ENCODE measurements around the gene DCAF7. TPM values are rescaled to one million over a fixed set of nuclear protein-coding genes. Genes with fewer than 3 reads are reported as not detected.

DCAF7 gene
- total and polyA plus RNA-seq, 2 of the 4 experiments (the other 2 are of a cell fraction), result 40.9 to 52.8 TPM

DNA sequence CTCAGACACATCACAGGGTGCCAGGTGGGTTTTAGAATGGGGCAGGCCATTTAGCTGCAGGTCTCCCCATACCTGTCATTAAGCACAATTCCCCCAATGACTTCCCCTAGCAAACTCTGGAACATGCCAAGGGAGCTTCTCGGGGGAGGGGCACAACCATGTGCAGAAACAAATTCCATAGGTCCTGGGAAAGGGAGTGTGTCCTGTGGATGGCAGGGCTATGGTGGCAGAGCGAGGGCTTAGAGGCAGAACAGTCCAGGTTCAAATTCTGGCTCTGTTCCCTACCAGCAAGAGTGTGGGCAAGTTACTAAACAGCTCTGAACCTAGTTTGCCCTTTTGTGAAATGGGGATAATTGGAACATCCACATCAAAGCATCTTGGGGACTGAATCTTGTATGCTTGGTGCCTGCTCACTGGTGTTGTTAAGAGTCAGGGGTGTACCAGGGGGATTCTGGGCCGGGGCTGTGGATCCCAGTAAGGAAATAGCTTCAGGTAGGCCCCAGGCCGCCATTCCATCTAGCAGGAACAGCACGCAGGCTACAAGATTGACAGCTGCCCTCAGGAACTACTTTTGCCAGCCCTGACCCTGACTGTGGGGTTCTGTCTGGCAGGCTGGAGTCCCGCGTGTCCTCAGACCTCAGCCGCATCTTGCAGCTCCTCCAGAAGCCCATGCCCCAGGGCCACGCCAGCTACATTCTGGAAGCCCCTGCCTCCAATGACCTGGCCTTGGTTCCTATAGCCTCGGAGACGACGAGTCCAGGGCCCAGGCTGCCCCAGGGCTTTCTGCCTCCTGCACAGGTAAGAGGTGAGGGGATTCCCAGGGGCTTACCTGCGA is 5.6 kb upstream of the DCAF7 start:
- Histone ChIP-seq H3K36me3 (ENCODE audit: control insufficient read depth, insufficient read depth, low read length) (no peaks in the 10 kb centered on the region), H3K9ac (ENCODE audit: low read depth, low read length) (no peak overlapping the region), H3K27ac (ENCODE audit: insufficient read depth, low read length) (no peak overlapping the region), H3K27me3 (ENCODE audit: control insufficient read depth, insufficient read depth, low read length) (peaks cover 26% of the 10 kb centered on the region), H3K4me1 (ENCODE audit: control insufficient read depth, insufficient read depth, low read length) (no peaks in the 10 kb centered on the region), H2AK5ac (ENCODE audit: low read depth, low read length) (no peak overlapping the region), H3K18ac (ENCODE audit: low read depth, low read length) (no peak overlapping the region), H3K4ac (ENCODE audit: low read depth, low read length) (no peak overlapping the region), H3K23ac (ENCODE audit: low read depth, low read length) (no peak overlapping the region), H3K4me3 (ENCODE audit: insufficient read depth, low read depth, low read length) (no peak overlapping the region), H3K56ac (ENCODE audit: extremely low read depth, insufficient read depth, low read length) (no peak overlapping the region), H4K5ac (ENCODE audit: low read depth, low read length) (no peak overlapping the region), H2BK15ac (ENCODE audit: low read depth, low read length) (no peak overlapping the region), H4K91ac (ENCODE audit: insufficient read depth, low read depth, low read length) (no peak overlapping the region), H3K14ac (replicated peaks; ENCODE audit: low read depth, low read length) (no peak overlapping the region), H4K8ac (ENCODE audit: low read depth in 2 of 2, low read length in 2 of 2) (no peak overlapping the region), H2BK120ac (ENCODE audit: low read depth, low read length) (no peak overlapping the region), H2AFZ (replicated peaks; ENCODE audit: low read length, poor library complexity) (no peak overlapping the region), H2BK20ac (ENCODE audit: low read depth, low read length) (no peak overlapping the region), H4K20me1 (ENCODE audit: insufficient read depth, low read length) (no peaks in the 10 kb centered on the region), H3K9me1 (ENCODE audit: insufficient read depth, low read length) (no peaks in the 10 kb centered on the region; the same call in 1 of the 2 replicates), H3K79me1 (ENCODE audit: low read depth in 1 of 2, low read length in 2 of 2) (peaks cover 6% of the 10 kb centered on the region in 2 experiments; a peak in 2 of 4 replicates), H3K4me2 (ENCODE audit: low read depth, low read length) (no peak overlapping the region), H2BK5ac (ENCODE audit: low read depth, low read length, poor library complexity, severe bottlenecking) (no peak overlapping the region), H3K9me3 (ENCODE audit: control insufficient read depth, insufficient read depth, low read length) (no peaks in the 10 kb centered on the region), H2AK9ac (replicated peaks; ENCODE audit: low read depth, low read length, poor library complexity) (no peak overlapping the region)
- DNase-seq (no peak), ATAC-seq (ENCODE audit: low read depth) (no peak)
- dilution Hi-C loops (cut with HindIII; ENCODE audit: low sequenced_read_pairs, unreplicated experiment) (no loop called here), intact Hi-C loops (cut with micrococcal nuclease) (no loop called here), in situ Hi-C loops (cut with MboI; ENCODE audit: low sequenced_read_pairs) (no loop called here)
- CTCF ChIA-PET, result interaction anchor here (0.5 to 0.9 kb wide), 2 partner anchors 39 to 43 kb away, joined by 3 to 7 read pairs; no protein-coding TSS in a partner anchor
- BruUV-seq (replicated peaks), result no TSS peak
- WGBS, 2 experiments (ENCODE audit: extremely low coverage in 2 of 2, insufficient read length in 1 of 2), result 83% methylated on average over 4 of the region's 13 CpGs; no CpG with 5 or more reads in 1 of the 2 experiments
- POLR2A ChIA-PET (ENCODE audit: unreplicated experiment), result no interaction called here
- TF ChIP-seq CEBPB (IDR thresholded peaks at IDR 0.05; ENCODE audit: low read depth, low read length) (no peak), MXI1 (IDR thresholded peaks at IDR 0.05; ENCODE audit: borderline replicate concordance, low read depth, low read length) (no peak), POLR2A (IDR thresholded peaks at IDR 0.05; ENCODE audit: low read depth, low read length) (no peak), SMC3 (IDR thresholded peaks at IDR 0.05; ENCODE audit: low read depth, low read length) (no peak), MAZ (IDR thresholded peaks at IDR 0.05; ENCODE audit: borderline replicate concordance, low read depth, low read length) (no peak), RFX5 (IDR thresholded peaks at IDR 0.05; ENCODE audit: low read depth, low read length) (no peak), NFE2L2 (IDR thresholded peaks at IDR 0.05; ENCODE audit: low read depth, low read length) (no peak), MAFK (IDR thresholded peaks at IDR 0.05; ENCODE audit: low read depth, low read length) (no peak), RCOR1 (IDR thresholded peaks at IDR 0.05; ENCODE audit: insufficient replicate concordance, low read length) (no peak), RAD21 (IDR thresholded peaks at IDR 0.05; ENCODE audit: low read length) (no peak), FOS (IDR thresholded peaks at IDR 0.05; ENCODE audit: low read depth, low read length) (no peak), BHLHE40 (IDR thresholded peaks at IDR 0.05; ENCODE audit: low read depth, low read length) (no peak)
- TF ChIP-seq, protein P1, sequence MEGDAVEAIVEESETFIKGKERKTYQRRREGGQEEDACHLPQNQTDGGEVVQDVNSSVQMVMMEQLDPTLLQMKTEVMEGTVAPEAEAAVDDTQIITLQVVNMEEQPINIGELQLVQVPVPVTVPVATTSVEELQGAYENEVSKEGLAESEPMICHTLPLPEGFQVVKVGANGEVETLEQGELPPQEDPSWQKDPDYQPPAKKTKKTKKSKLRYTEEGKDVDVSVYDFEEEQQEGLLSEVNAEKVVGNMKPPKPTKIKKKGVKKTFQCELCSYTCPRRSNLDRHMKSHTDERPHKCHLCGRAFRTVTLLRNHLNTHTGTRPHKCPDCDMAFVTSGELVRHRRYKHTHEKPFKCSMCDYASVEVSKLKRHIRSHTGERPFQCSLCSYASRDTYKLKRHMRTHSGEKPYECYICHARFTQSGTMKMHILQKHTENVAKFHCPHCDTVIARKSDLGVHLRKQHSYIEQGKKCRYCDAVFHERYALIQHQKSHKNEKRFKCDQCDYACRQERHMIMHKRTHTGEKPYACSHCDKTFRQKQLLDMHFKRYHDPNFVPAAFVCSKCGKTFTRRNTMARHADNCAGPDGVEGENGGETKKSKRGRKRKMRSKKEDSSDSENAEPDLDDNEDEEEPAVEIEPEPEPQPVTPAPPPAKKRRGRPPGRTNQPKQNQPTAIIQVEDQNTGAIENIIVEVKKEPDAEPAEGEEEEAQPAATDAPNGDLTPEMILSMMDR (conservative IDR thresholded peaks at IDR 0.05; ENCODE audit: low read depth, low read length), result no peak
- TF ChIP-seq, protein P2, sequence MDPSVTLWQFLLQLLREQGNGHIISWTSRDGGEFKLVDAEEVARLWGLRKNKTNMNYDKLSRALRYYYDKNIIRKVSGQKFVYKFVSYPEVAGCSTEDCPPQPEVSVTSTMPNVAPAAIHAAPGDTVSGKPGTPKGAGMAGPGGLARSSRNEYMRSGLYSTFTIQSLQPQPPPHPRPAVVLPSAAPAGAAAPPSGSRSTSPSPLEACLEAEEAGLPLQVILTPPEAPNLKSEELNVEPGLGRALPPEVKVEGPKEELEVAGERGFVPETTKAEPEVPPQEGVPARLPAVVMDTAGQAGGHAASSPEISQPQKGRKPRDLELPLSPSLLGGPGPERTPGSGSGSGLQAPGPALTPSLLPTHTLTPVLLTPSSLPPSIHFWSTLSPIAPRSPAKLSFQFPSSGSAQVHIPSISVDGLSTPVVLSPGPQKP (IDR thresholded peaks at IDR 0.05; ENCODE audit: borderline replicate concordance, low read depth, low read length), result no peak
- TF ChIP-seq, protein P3, sequence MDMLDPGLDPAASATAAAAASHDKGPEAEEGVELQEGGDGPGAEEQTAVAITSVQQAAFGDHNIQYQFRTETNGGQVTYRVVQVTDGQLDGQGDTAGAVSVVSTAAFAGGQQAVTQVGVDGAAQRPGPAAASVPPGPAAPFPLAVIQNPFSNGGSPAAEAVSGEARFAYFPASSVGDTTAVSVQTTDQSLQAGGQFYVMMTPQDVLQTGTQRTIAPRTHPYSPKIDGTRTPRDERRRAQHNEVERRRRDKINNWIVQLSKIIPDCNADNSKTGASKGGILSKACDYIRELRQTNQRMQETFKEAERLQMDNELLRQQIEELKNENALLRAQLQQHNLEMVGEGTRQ (IDR thresholded peaks at IDR 0.05; ENCODE audit: low read depth, low read length), result no peak

Data from IMR-90 (cell line).